Endothelial cell of umbilical vein (primary cell): ENCODE measurements around the gene ERBB4. TPM values are rescaled to one million over a fixed set of nuclear protein-coding genes. Genes with fewer than 3 reads are reported as not detected.
"Not testable (repeated sequence)": the region's sequence is repeated elsewhere in the genome, so short reads cannot be mapped to it uniquely, and the experiment has no call there.

ENCODE experiments used
- BruUV-seq: library from RNA; stranded (reverse); fragments of 400-500 nt; replicated peaks from 2 replicates; lab custom pipeline; 2021; lab: Mats Ljungman, UMichigan
- CTCF ChIA-PET: fragments of 300-600, 350-600 bp; sonication (Branson Sonifier 250); formaldehyde crosslinking; loops from one replicate; lab custom pipeline; 2021; ENCODE audit warnings: antibody characterized with exemption, inconsistent platforms; lab: Charles Lee
- POLR2A ChIA-PET: fragments of 300-600, 350-600 bp; sonication (Branson Sonifier 250); formaldehyde crosslinking; loops from one replicate; lab custom pipeline; 2021; ENCODE audit warnings: antibody characterized with exemption, inconsistent platforms; lab: Charles Lee
- DNase-seq: peaks from one replicate; pipeline ENCODE4 v3.0.0-alpha.2; 2011; ENCODE audit warnings: low read depth, low spot score
- FAIRE-seq: peaks from 2 replicates; lab custom pipeline; 2011; peaks lifted over from hg19 to GRCh38; lab: Jason Lieb, UNC
- H2AFZ ChIP-seq: 2 replicates; pipeline ENCODE4 v1.6.0; 2012; ENCODE audit warnings: low read depth, low read length, control low read depth, inconsistent platforms
- H3K27ac ChIP-seq: 2 replicates; pipeline ENCODE4 v1.5.1; 2011; ENCODE audit warnings: low read depth, mild to moderate bottlenecking, control low read depth, low read length, moderate library complexity; ENCODE audit not compliant: insufficient read depth
- H3K27me3 ChIP-seq, 2 experiments: 2 replicates each; pipeline versions ENCODE4 v1.6.0 to v1.6.1; 2011; ENCODE audit warnings: low read length in 2 of 2, mixed read lengths in 1 of 2; ENCODE audit not compliant: control insufficient read depth in 2 of 2, insufficient read depth in 2 of 2
- H3K36me3 ChIP-seq, 2 experiments: 2 replicates in 1 of 2; 3 replicates in 1 of 2; pipeline ENCODE4 v1.5.1; 2011; ENCODE audit warnings: low read length in 2 of 2, mild to moderate bottlenecking in 1 of 2, moderate library complexity in 1 of 2; ENCODE audit not compliant: control insufficient read depth in 2 of 2, insufficient read depth in 2 of 2; ENCODE audit errors: extremely low read depth in 1 of 2
- H3K4me1 ChIP-seq: 3 replicates; pipeline ENCODE4 v1.5.1; 2011; ENCODE audit warnings: mild to moderate bottlenecking, low read length; ENCODE audit not compliant: control insufficient read depth, insufficient read depth; ENCODE audit errors: extremely low read depth
- H3K4me2 ChIP-seq: 2 replicates; pipeline ENCODE4 v1.6.1; 2011; ENCODE audit warnings: low read length, control low read depth, mixed read lengths; ENCODE audit not compliant: insufficient read depth
- H3K4me3 ChIP-seq, 3 experiments: fragments of 200-600 bp in 1 of 3; sonication (generic), shearing (Covaris generic) in 1 of 3; replicated peaks in 1 of 3; 2 replicates each; pipeline ENCODE4 v1.5.1; 2011 to 2016; ENCODE audit warnings: control low read depth in 3 of 3, low read length in 3 of 3, mild to moderate bottlenecking in 2 of 3, inconsistent platforms in 1 of 3, low read depth in 1 of 3, moderate library complexity in 1 of 3; ENCODE audit not compliant: insufficient read depth in 1 of 3
- H3K79me2 ChIP-seq: 2 replicates; pipeline ENCODE4 v1.6.0; 2012; ENCODE audit warnings: low read length, inconsistent platforms; ENCODE audit not compliant: control insufficient read depth, insufficient read depth
- H3K9ac ChIP-seq: replicated peaks from 2 replicates; pipeline ENCODE3; 2011; ENCODE audit warnings: low read length, control low read depth; ENCODE audit not compliant: insufficient read depth; ENCODE audit errors: extremely low read depth
- H3K9me1 ChIP-seq: replicated peaks from 3 replicates; pipeline ENCODE4 v1.6.0; 2011; ENCODE audit warnings: mild to moderate bottlenecking, low read length; ENCODE audit not compliant: control insufficient read depth, insufficient read depth; ENCODE audit errors: extremely low read depth
- H3K9me3 ChIP-seq: replicated peaks from 2 replicates; pipeline ENCODE4 v1.5.1; 2012; ENCODE audit warnings: low read length, inconsistent platforms; ENCODE audit not compliant: control insufficient read depth, insufficient read depth
- H4K20me1 ChIP-seq: replicated peaks from 2 replicates; pipeline ENCODE3; 2011; ENCODE audit warnings: mild to moderate bottlenecking, low read length; ENCODE audit not compliant: control insufficient read depth, insufficient read depth; ENCODE audit errors: extremely low read depth
- CTCF ChIP-seq, 2 donors: IDR thresholded peaks; 1 replicate in 1 of 2; 2 replicates in 1 of 2; pipeline ENCODE4 v1.5.1; 2011; ENCODE audit warnings: low read length in 2 of 2, mild to moderate bottlenecking in 2 of 2, moderate library complexity in 2 of 2, control low read depth in 1 of 2, inconsistent platforms in 1 of 2, low read depth in 1 of 2; ENCODE audit not compliant: insufficient read depth in 1 of 2; ENCODE audit errors: extremely low read depth in 1 of 2
- EZH2 ChIP-seq: IDR thresholded peaks from 2 replicates; pipeline ENCODE4 v1.6.1; 2012; ENCODE audit warnings: borderline replicate concordance, low read depth, mild to moderate bottlenecking, moderate library complexity, low read length, inconsistent platforms; ENCODE audit not compliant: severe bottlenecking
- FOS ChIP-seq: IDR thresholded peaks from 2 replicates; pipeline ENCODE4 v1.6.1; 2011; ENCODE audit warnings: mild to moderate bottlenecking, low read length, moderate library complexity, borderline replicate concordance; ENCODE audit not compliant: insufficient read depth
- GATA2 ChIP-seq: IDR thresholded peaks from 2 replicates; pipeline ENCODE4 v1.7.0; 2011; ENCODE audit warnings: low read depth, mild to moderate bottlenecking, moderate library complexity, mixed read lengths, low read length; ENCODE audit not compliant: insufficient read length, insufficient read depth
- JUN ChIP-seq: IDR thresholded peaks from 2 replicates; pipeline ENCODE4 v1.6.1; 2011; ENCODE audit warnings: borderline replicate concordance, low read depth; ENCODE audit not compliant: insufficient read length, insufficient read depth
- MAX ChIP-seq: IDR thresholded peaks from 2 replicates; pipeline ENCODE4 v1.6.1; 2011; ENCODE audit not compliant: insufficient read depth, insufficient read length
- MYC ChIP-seq: IDR thresholded peaks from one replicate; pipeline ENCODE4 v1.6.1; 2011; ENCODE audit warnings: mild to moderate bottlenecking, low read depth, low read length
- POLR2A ChIP-seq: IDR thresholded peaks from 2 replicates; pipeline ENCODE4 v1.6.1; 2012; ENCODE audit warnings: low read depth, mild to moderate bottlenecking, control low read depth, low read length
- POLR2AphosphoS5 ChIP-seq: IDR thresholded peaks from 2 replicates; pipeline ENCODE4 v1.6.1; 2012; ENCODE audit warnings: low read depth, mild to moderate bottlenecking, control low read depth, low read length, moderate library complexity; ENCODE audit not compliant: insufficient read depth
- dilution Hi-C: fragments of 300-500 bp; cut with MboI; formaldehyde crosslinking; loops from one replicate; pipeline ENCODE4 v1.15.0; 2019; ENCODE audit warnings: low sequenced_read_pairs; ENCODE audit not compliant: extremely low pct_ligation_motif_present
- intact Hi-C: fragments of 100-400 bp; cut with micrococcal nuclease; formaldehyde crosslinking; loops from one replicate; pipeline ENCODE4 v1.10.0; 2022
- polyA plus RNA-seq, 4 experiments: library from polyadenylated mRNA; depleted of rRNA in 3 of 4; stranded (reverse) in 3 of 4; unstranded in 1 of 4; fragments of >200 nt; gene quantifications; 2 replicates each; pipeline versions ENCODE4 v1.2.1 to v1.2.3, GENCODE V29; 2011 to 2012; ENCODE audit warnings: missing spikeins in 1 of 4
- total RNA-seq: library from RNA; stranded (reverse); gene quantifications from 2 replicates; pipeline ENCODE4 v1.2.3, GENCODE V29; 2021

ERBB4 gene
- total and polyA plus RNA-seq, 2 donors (not counting 3 experiments of a cell fraction or from before 2014, with no cell fraction given): 0.01 to 0.27 TPM

- no peak for FAIRE-seq
- ChIA-PET CTCF (no interaction called here), POLR2A (no interaction called here)
- BruUV-seq: no TSS peak
- Histone ChIP-seq H3K36me3 (no peaks in the 10 kb centered on the region), H3K4me1 (peaks cover 26% of the 10 kb centered on the region), H3K4me3 (no peak overlapping the region), H3K9me1 (no peaks in the 10 kb centered on the region), H3K79me2 (no peaks in the 10 kb centered on the region), H3K9ac (no peak overlapping the region), H3K9me3 (no peaks in the 10 kb centered on the region), H4K20me1 (no peaks in the 10 kb centered on the region), H3K4me2 (no peak overlapping the region), H2AFZ (no peak overlapping the region), H3K27ac (no peak overlapping the region), H3K27me3 (no peaks in the 10 kb centered on the region)
- no peak for DNase-seq
- dilution Hi-C loops: no loop called here
- intact Hi-C loops: no loop called here
- TF ChIP-seq JUN (no peak), EZH2 (no peak), CTCF (IDR thresholded peaks at IDR 0.05; ENCODE audit: extremely low read depth in 1 of 2, insufficient read depth in 1 of 2, low read depth in 1 of 2, low read length in 2 of 2) (no peak), GATA2 (no peak), POLR2AphosphoS5 (no peak), FOS (no peak), MYC (no peak), MAX (no peak), POLR2A (no peak)
Measured at GRCh38 chr2:212107014-212107413, 431.6 kb downstream of the ERBB4 start.

- H2AFZ ChIP-seq, H3K27me3 ChIP-seq, H3K36me3 ChIP-seq, H3K4me3 ChIP-seq, dilution Hi-C loops, H4K20me1 ChIP-seq, H3K79me2 ChIP-seq, H3K4me2 ChIP-seq, BruUV-seq, H3K9ac ChIP-seq, H3K27ac ChIP-seq, DNase-seq, H3K9me3 ChIP-seq, FAIRE-seq, H3K9me1 ChIP-seq, POLR2A ChIA-PET, intact Hi-C loops, CTCF ChIA-PET: not testable (repeated sequence)
- H3K4me1 ChIP-seq: peaks cover 26% of the 10 kb centered on the region
Measured at GRCh38 chr2:212106536-212106935, 432.1 kb downstream of the ERBB4 start.
